GM12872 (cell line): ENCODE data around the gene BCKDHA.

Source experiments
- CTCF ChIP-seq: IDR thresholded peaks from 3 replicates; pipeline ENCODE4 v1.5.1; 2011; ENCODE audit warnings: low read depth, mild to moderate bottlenecking, low read length, moderate library complexity; ENCODE audit not compliant: insufficient read depth

BCKDHA gene

GRCh38 chr19:41391618-41392017 lies 6.0 kb upstream of the BCKDHA start:
- no peak for TF ChIP-seq CTCF

- TF ChIP-seq CTCF = no peak
Observed at GRCh38 chr19:41392775-41393174, 4.8 kb upstream of the BCKDHA start.

GRCh38 chr19:41395355-41395754 lies 2.3 kb upstream of the BCKDHA start:
- TF ChIP-seq CTCF = no peak

- TF ChIP-seq CTCF = no peak
Observed at GRCh38 chr19:41398050-41398418, 416 bp downstream of the BCKDHA start.

GRCh38 chr19:41398598-41398997 lies 980 bp downstream of the BCKDHA start:
- TF ChIP-seq CTCF = no peak

- TF ChIP-seq CTCF = no peak
Observed at GRCh38 chr19:41399091-41399490, 1.5 kb downstream of the BCKDHA start.

- no peak for TF ChIP-seq CTCF
Observed at GRCh38 chr19:41399525-41399924, 1.9 kb downstream of the BCKDHA start.

- TF ChIP-seq CTCF = no peak
Observed at GRCh38 chr19:41401483-41401882, 3.9 kb downstream of the BCKDHA start.
